Nucleus accumbens (tissue), 56 donors: ENCODE measurements around the gene PBLD.

Experiments used
- DNase-seq, 56 donors: peaks; one replicate each; lab custom pipeline; 2025; lab: John Stamatoyannopoulos, UW

Gene PBLD

DNA sequence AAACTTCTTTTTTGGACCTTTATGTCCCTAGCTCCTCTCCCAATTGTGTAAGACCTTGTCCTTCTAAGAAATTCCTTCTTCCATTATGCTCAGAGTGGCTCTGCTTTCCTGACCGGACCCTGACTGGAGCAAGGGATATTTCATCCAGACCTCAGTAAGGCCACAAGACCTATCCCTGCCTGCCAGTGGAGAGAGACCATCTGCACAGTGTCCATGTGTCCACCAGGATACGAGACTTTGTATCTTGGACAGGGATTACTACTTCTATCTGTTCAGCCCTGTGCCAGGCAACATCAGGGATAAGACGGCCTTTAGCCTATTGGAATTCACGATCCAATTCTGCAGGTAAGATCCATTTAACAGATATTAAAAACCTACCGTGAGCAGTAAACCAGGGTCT lies 93.7 kb downstream of the PBLD start:
- DNase-seq = no peak

DNA sequence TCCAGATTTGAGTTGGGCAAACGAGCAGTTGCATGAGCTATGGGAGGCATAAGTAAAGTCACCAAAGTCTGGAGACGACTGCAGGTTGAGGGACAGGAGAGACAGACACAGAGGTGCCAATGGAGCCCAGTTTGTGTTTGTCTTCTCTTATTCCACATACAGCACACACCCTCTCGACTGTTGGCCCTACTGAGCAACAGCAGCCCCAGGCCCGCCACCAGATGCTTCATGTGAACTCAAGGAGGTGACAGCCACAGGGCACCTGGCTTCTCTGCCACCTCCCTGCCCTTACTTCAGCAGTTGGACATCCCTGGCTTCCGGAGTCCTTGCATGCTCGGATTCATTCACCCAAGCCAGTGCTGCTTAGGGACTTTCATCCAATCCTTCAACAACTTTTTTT lies 94.4 kb downstream of the PBLD start:
- peak in 1 of 56 donors; percentile 0 for DNase-seq

DNA sequence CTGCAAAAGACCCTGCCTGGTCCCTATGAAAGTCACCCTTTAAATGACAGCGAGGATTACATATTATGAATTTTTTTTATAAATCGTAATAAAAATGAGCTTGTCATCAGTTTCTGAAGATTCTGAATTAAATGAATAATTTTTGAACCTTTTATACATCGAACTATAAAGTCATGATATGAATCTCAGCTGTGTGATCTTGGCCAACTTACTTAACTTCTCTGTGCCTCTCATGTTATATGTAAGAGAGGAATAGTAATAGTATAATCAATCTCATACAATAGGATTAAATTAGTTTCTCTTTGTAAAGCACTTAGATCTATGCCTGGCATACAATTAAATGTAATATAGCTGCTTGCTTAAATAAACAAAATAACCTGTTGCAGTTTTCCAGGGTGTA lies 95.6 kb downstream of the PBLD start:
- DNase-seq = no peak

DNA sequence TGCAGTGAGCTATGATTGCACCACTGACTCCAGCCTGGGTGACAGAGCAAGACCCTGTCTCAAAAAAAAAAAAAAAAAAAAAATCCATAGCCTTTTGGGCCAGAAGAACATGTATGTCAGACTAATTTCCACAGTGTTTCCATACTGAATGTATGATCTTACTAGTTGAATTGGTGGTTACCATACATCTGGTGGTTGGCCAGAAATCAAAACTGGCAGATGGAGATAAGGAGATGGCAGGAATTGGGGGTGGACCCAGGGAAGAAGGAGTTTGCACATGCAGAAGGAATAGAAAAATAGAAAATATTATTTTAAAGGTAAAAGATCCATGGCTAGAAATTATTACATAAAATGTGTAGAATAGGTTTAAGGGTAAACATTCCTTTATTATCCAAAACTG lies 97.1 kb downstream of the PBLD start:
- DNase-seq = no peak

DNA sequence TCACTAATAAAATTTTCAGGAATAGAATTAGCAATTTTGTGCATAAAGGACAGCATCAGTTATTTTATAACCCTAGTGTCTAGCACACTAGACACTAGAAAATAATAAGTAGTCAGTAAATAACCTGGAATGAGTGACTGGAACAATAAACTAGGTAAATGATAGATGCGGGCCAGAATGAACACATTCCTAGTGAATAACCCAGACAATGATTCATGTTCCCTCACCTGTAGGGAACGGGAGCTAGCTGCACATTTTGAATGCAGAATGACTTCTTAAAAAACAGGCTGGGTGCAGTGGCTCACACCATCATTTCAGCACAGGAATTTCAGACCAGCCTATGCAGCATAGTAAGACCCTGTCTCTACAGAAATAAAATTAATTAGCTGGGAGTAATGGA lies 97.6 kb downstream of the PBLD start:
- DNase-seq = no peak

DNA sequence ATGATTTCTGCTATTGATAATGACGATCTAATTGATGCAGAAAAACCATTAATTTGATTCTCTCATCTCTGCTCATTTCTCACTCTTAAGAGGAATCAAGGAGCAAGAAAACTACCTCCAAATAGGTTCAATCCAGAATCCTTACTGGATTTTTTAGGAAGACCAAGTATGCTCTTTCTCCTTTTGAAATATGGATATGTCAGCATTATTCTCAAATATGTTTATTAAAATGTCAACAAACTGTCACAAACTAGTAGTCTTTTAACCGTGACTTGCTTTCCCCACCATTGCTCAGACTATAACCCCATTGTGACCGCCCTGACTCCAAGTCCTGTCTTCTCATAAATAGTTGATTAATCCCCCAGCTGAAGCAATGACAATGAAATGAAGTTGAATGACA lies 99.7 kb downstream of the PBLD start:
- no peak for DNase-seq
